ENCODE data around the gene PLOD2. TPM values are rescaled to one million over a fixed set of nuclear protein-coding genes. Genes with fewer than 3 reads are reported as not detected.

Gene PLOD2
- total and polyA plus RNA-seq, 9 of the 15 experiments (the other 6 are each of a cell fraction or from before 2014, with no cell fraction given) = 0.18 to 1.5 (median 0.58) TPM

DNA sequence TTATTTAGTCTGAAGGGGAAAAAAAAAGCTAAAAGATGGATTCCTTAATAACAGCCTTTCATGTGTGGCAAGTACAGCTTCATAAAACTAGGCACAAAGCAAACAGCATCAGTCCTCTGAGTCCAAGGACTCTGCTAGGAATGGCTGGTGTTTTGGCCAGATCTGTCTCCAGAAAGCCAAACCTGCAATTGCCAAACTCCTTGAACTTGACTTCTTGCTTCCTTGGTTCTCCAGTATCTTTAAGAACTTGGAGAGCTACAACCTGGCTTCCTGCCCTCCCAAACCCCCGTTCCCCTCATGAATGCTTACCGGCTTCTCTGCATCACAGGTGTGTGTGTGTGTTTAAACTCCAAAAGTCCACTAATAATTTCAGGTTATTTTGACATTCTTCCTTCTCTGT lies 1.6 kb upstream of the PLOD2 start:
- Histone ChIP-seq H3K4me2 (ENCODE audit: insufficient read depth, low read length) (no peak overlapping the region), H2AFZ (ENCODE audit: low read depth, low read length) (no peak overlapping the region), H3K79me2 (ENCODE audit: control insufficient read depth, insufficient read depth, low read length) (no peaks in the 10 kb centered on the region), H3K27me3 (ENCODE audit: control insufficient read depth in 2 of 2, insufficient read depth in 2 of 2, low read length in 2 of 2) (peaks cover 2 to 17% of the 10 kb centered on the region in 2 experiments; a peak in 3 of 5 replicates), H3K27ac (ENCODE audit: extremely low read depth, low read depth, low read length) (no peak overlapping the region), H3K9ac (ENCODE audit: insufficient read depth in 1 of 2, low read depth in 2 of 2, low read length in 2 of 2) (no peak overlapping the region), H3K4me3 (no peak overlapping the region), H3K9me3 (replicated peaks; ENCODE audit: control insufficient read depth, insufficient read depth, low read depth, low read length) (no peaks in the 10 kb centered on the region), H3K36me3 (ENCODE audit: control insufficient read depth, insufficient read depth, low read length) (no peaks in the 10 kb centered on the region), H4K20me1 (replicated peaks; ENCODE audit: control insufficient read depth, insufficient read depth, low read length) (no peaks in the 10 kb centered on the region), H3K4me1 (replicated peaks in 1 of 2; ENCODE audit: control insufficient read depth in 2 of 2, insufficient read depth in 2 of 2, low read length in 2 of 2) (peaks cover 0 to 9% of the 10 kb centered on the region in 2 experiments; a peak in 2 of 5 replicates), H3K9me1 (ENCODE audit: control insufficient read depth, insufficient read depth, low read length) (no peaks in the 10 kb centered on the region)
- in situ Hi-C loops (cut with MboI) = no loop called here
- CTCF ChIA-PET (ENCODE audit: low intra/inter-chr PET ratio) = no interaction called here
- ATAC-seq = no peak
- intact Hi-C loops (cut with micrococcal nuclease) = no loop called here
- no peak for FAIRE-seq
- 5% methylated on average over 2 of the region's 2 CpGs for WGBS (ENCODE audit: insufficient coverage, low coverage, missing lambda C conversion rate)
- BruUV-seq (replicated peaks) = no TSS peak
- DNase-seq (ENCODE audit: extremely low read depth in 1 of 4, low spot score in 3 of 4) = no peak
- TF ChIP-seq NR2F6 (CRISPR knock-in tag; IDR thresholded peaks at IDR 0.05) (no peak), SRSF7 (optimal IDR thresholded peaks at IDR 0.05; ENCODE audit: low read depth, low read length) (no peak)
- POLR2A ChIA-PET = interaction anchor here (1.2 kb wide), 1 partner anchor 15 kb away, joined by 4 read pairs; no protein-coding TSS in a partner anchor

DNA sequence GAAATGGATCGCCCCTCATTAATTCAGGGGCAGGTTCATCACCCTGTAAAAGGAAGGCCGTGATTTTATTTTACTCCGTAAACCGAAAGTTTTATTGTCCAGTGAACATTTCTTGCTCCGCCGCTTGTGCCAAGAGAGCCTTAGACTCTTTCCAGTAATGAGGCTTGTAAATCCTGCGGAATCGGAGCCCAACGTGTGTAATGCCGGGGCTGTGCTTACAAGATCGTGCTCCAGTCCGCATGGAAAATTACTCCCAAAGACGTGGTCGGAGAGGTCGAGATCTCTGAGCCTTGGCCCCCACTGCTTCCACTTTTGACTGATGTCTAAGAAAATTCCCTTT lies 649 bp upstream of the PLOD2 start:
- 1% methylated on average over 15 of the region's 15 CpGs for WGBS (ENCODE audit: insufficient coverage, low coverage, missing lambda C conversion rate)
- CTCF ChIA-PET (ENCODE audit: low intra/inter-chr PET ratio) = no interaction called here
- H3K9me1 ChIP-seq (ENCODE audit: control insufficient read depth, insufficient read depth, low read length) = no peaks in the 10 kb centered on the region
- POLR2A ChIA-PET = no interaction called here
- no peak overlapping the region for H2AFZ ChIP-seq (ENCODE audit: low read depth, low read length)
- ATAC-seq = no peak
- peaks cover 0 to 9% of the 10 kb centered on the region in 2 experiments; a peak in 2 of 5 replicates for H3K4me1 ChIP-seq (replicated peaks in 1 of 2; ENCODE audit: control insufficient read depth in 2 of 2, insufficient read depth in 2 of 2, low read length in 2 of 2)
- no peaks in the 10 kb centered on the region for H3K9me3 ChIP-seq (replicated peaks; ENCODE audit: control insufficient read depth, insufficient read depth, low read depth, low read length)
- H3K79me2 ChIP-seq (ENCODE audit: control insufficient read depth, insufficient read depth, low read length) = no peaks in the 10 kb centered on the region
- H4K20me1 ChIP-seq (replicated peaks; ENCODE audit: control insufficient read depth, insufficient read depth, low read length) = no peaks in the 10 kb centered on the region
- in situ Hi-C loops (cut with MboI) (no loop called here), intact Hi-C loops (cut with micrococcal nuclease) (no loop called here)
- BruUV-seq (replicated peaks) = no TSS peak
- no peak overlapping the region for H3K4me2 ChIP-seq (ENCODE audit: insufficient read depth, low read length)
- H3K4me3 ChIP-seq = no peak overlapping the region
- H3K9ac ChIP-seq (ENCODE audit: insufficient read depth in 1 of 2, low read depth in 2 of 2, low read length in 2 of 2) = no peak overlapping the region
- peaks cover 2 to 17% of the 10 kb centered on the region in 2 experiments; a peak in 3 of 5 replicates for H3K27me3 ChIP-seq (ENCODE audit: control insufficient read depth in 2 of 2, insufficient read depth in 2 of 2, low read length in 2 of 2)
- no peak for DNase-seq (ENCODE audit: extremely low read depth in 1 of 4, low spot score in 3 of 4)
- no peak for FAIRE-seq
- no peak overlapping the region for H3K27ac ChIP-seq (ENCODE audit: extremely low read depth, low read depth, low read length)
- no peaks in the 10 kb centered on the region for H3K36me3 ChIP-seq (ENCODE audit: control insufficient read depth, insufficient read depth, low read length)
- TF ChIP-seq, protein P1, sequence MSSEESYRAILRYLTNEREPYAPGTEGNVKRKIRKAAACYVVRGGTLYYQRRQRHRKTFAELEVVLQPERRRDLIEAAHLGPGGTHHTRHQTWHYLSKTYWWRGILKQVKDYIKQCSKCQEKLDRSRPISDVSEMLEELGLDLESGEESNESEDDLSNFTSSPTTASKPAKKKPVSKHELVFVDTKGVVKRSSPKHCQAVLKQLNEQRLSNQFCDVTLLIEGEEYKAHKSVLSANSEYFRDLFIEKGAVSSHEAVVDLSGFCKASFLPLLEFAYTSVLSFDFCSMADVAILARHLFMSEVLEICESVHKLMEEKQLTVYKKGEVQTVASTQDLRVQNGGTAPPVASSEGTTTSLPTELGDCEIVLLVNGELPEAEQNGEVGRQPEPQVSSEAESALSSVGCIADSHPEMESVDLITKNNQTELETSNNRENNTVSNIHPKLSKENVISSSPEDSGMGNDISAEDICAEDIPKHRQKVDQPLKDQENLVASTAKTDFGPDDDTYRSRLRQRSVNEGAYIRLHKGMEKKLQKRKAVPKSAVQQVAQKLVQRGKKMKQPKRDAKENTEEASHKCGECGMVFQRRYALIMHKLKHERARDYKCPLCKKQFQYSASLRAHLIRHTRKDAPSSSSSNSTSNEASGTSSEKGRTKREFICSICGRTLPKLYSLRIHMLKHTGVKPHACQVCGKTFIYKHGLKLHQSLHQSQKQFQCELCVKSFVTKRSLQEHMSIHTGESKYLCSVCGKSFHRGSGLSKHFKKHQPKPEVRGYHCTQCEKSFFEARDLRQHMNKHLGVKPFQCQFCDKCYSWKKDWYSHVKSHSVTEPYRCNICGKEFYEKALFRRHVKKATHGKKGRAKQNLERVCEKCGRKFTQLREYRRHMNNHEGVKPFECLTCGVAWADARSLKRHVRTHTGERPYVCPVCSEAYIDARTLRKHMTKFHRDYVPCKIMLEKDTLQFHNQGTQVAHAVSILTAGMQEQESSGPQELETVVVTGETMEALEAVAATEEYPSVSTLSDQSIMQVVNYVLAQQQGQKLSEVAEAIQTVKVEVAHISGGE (CRISPR knock-in tag; IDR thresholded peaks at IDR 0.05) = no peak
- TF ChIP-seq SMAD4 (CRISPR knock-in tag; conservative IDR thresholded peaks at IDR 0.05) (no peak), ZNF274 (IDR thresholded peaks at IDR 0.05; ENCODE audit: borderline replicate concordance, low read depth, low read length) (no peak), RFX7 (CRISPR knock-in tag; IDR thresholded peaks at IDR 0.05) (no peak), HDAC2 (IDR thresholded peaks at IDR 0.05) (no peak)
- TF ChIP-seq, protein P2, sequence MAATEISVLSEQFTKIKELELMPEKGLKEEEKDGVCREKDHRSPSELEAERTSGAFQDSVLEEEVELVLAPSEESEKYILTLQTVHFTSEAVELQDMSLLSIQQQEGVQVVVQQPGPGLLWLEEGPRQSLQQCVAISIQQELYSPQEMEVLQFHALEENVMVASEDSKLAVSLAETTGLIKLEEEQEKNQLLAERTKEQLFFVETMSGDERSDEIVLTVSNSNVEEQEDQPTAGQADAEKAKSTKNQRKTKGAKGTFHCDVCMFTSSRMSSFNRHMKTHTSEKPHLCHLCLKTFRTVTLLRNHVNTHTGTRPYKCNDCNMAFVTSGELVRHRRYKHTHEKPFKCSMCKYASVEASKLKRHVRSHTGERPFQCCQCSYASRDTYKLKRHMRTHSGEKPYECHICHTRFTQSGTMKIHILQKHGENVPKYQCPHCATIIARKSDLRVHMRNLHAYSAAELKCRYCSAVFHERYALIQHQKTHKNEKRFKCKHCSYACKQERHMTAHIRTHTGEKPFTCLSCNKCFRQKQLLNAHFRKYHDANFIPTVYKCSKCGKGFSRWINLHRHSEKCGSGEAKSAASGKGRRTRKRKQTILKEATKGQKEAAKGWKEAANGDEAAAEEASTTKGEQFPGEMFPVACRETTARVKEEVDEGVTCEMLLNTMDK (IDR thresholded peaks at IDR 0.05; ENCODE audit: borderline replicate concordance, insufficient read depth, low read depth, low read length, poor library complexity, severe bottlenecking) = no peak
